GM12878 (cell line): ENCODE data around the gene PDIA4. TPM values are rescaled to one million over a fixed set of nuclear protein-coding genes. Genes with fewer than 3 reads are reported as not detected.

Experiments used
- ATAC-seq: fragments of 200-7000 bp; cut with Tn5 transposase; 3 replicates; pipeline ENCODE4 v1.9.1; 2020; ENCODE audit warnings: mild to moderate bottlenecking, moderate library complexity
- BruUV-seq: library from RNA; stranded (reverse); fragments of 400-500 nt; replicated peaks from 2 replicates; lab custom pipeline; 2021; lab: Mats Ljungman, UMichigan
- CTCF ChIA-PET: fragments of 300-600 bp; sonication (Branson Sonifier 250); formaldehyde crosslinking; extraction: SDS; loops from one replicate; lab custom pipeline; 2021; ENCODE audit warnings: inconsistent platforms; lab: Yijun Ruan, JAX
- POLR2A ChIA-PET: fragments of 350-600 bp; formaldehyde crosslinking; extraction: SDS; loops from one replicate; lab custom pipeline; 2021; ENCODE audit warnings: inconsistent platforms; lab: Charles Lee
- RAD21 ChIA-PET: fragments of 300-600 bp; sonication (Branson Sonifier 250); formaldehyde crosslinking; loops from one replicate; lab custom pipeline; 2023; ENCODE audit warnings: antibody characterized with exemption; ENCODE audit not compliant: unreplicated experiment; lab: Charles Lee
- SMC1A ChIA-PET: fragments of 300-600 bp; sonication (Branson Sonifier 250); formaldehyde crosslinking; loops from one replicate; lab custom pipeline; 2023; ENCODE audit not compliant: unreplicated experiment, uncharacterized antibody; lab: Charles Lee
- DNase-seq: peaks from one replicate; pipeline ENCODE4 v3.0.0-alpha.2; 2011; ENCODE audit warnings: low read depth, low spot score
- FAIRE-seq: peaks from 3 replicates; lab custom pipeline; 2011; peaks lifted over from hg19 to GRCh38; lab: Jason Lieb, UNC
- H2AFZ ChIP-seq: 2 replicates; pipeline ENCODE4 v1.6.0; 2011; ENCODE audit warnings: low read depth, low read length, control low read depth; ENCODE audit not compliant: control insufficient read depth
- H3K27ac ChIP-seq: 2 replicates; pipeline ENCODE4 v1.5.1; 2011; ENCODE audit warnings: control low read depth; ENCODE audit not compliant: control insufficient read depth, insufficient read depth
- H3K27me3 ChIP-seq, 2 experiments: replicated peaks in 1 of 2; 2 replicates each; pipeline versions ENCODE4 v1.6.0 to v1.6.1; 2011; ENCODE audit warnings: low read length in 1 of 2; ENCODE audit not compliant: control insufficient read depth in 2 of 2, insufficient read depth in 2 of 2
- H3K36me3 ChIP-seq, 2 experiments: 2 replicates each; pipeline ENCODE4 v1.5.1; 2011; ENCODE audit warnings: low read length in 1 of 2; ENCODE audit not compliant: control insufficient read depth in 2 of 2, insufficient read depth in 2 of 2
- H3K4me1 ChIP-seq: 2 replicates; pipeline ENCODE4 v1.6.1; 2011; ENCODE audit warnings: mild to moderate bottlenecking, low read length, moderate library complexity, mixed read lengths; ENCODE audit not compliant: control insufficient read depth, insufficient read depth
- H3K4me2 ChIP-seq: 2 replicates; pipeline ENCODE4 v1.6.0; 2011; ENCODE audit warnings: control low read depth; ENCODE audit not compliant: control insufficient read depth, insufficient read depth
- H3K4me3 ChIP-seq: fragments of 200-600 bp; sonication (generic); 2 replicates; pipeline ENCODE4 v1.5.1; 2016
- H3K79me2 ChIP-seq: 2 replicates; pipeline ENCODE4 v1.6.0; 2011; ENCODE audit warnings: low read length; ENCODE audit not compliant: control insufficient read depth, insufficient read depth
- H3K9ac ChIP-seq: 2 replicates; pipeline ENCODE4 v1.8.0; 2011; ENCODE audit warnings: low read length, control low read depth, mixed read lengths; ENCODE audit not compliant: control insufficient read depth, insufficient read depth
- H3K9me3 ChIP-seq: replicated peaks from 3 replicates; pipeline ENCODE4 v1.5.1; 2011; ENCODE audit warnings: mild to moderate bottlenecking, low read length; ENCODE audit not compliant: control insufficient read depth, insufficient read depth
- H4K20me1 ChIP-seq: 2 replicates; pipeline ENCODE4 v1.6.0; 2011; ENCODE audit not compliant: control insufficient read depth, insufficient read depth
- MTA2 ChIP-seq: fragments of 450-650 bp; IDR thresholded peaks from 2 replicates; pipeline ENCODE4 v1.6.1; 2016; ENCODE audit warnings: low read depth, mild to moderate bottlenecking, moderate library complexity
- MYC ChIP-seq: IDR thresholded peaks from 2 replicates; pipeline ENCODE4 v1.6.1; 2011; ENCODE audit warnings: mild to moderate bottlenecking, low read length, moderate library complexity, inconsistent platforms; ENCODE audit not compliant: insufficient read depth, insufficient replicate concordance, insufficient read length, severe bottlenecking
- NFYB ChIP-seq: IDR thresholded peaks from 2 replicates; pipeline ENCODE4 v1.6.1; 2011; ENCODE audit warnings: low read depth, mild to moderate bottlenecking, low read length, improper control_type of control experiment, moderate library complexity; ENCODE audit not compliant: insufficient read depth
- NR2C2 ChIP-seq: IDR thresholded peaks from 2 replicates; pipeline ENCODE4 v1.6.1; 2011; ENCODE audit warnings: borderline replicate concordance, low read depth; ENCODE audit not compliant: control insufficient read depth, insufficient read length
- STAT3 ChIP-seq: IDR thresholded peaks from 2 replicates; pipeline ENCODE4 v1.6.1; 2011; ENCODE audit warnings: low read depth, low read length, improper control_type of control experiment
- TBL1XR1 ChIP-seq: IDR thresholded peaks from 2 replicates; pipeline ENCODE4 v1.6.1; 2012; ENCODE audit warnings: low read depth, low read length, improper control_type of control experiment
- WGBS: methylation state at CpG from one replicate; pipeline ENCODE4 v1.1.6; 2016; ENCODE audit warnings: low lambda C conversion rate; ENCODE audit not compliant: insufficient replicate concordance, insufficient coverage; ENCODE audit errors: missing lambda C conversion rate; 5-methylcytosine and 5-hydroxymethylcytosine counted together
- in situ Hi-C: fragments of 300-500 bp; cut with MboI; formaldehyde crosslinking; loops from 9 replicates; pipeline ENCODE4 v1.14.3; 2018; ENCODE audit warnings: mixed read lengths
- intact Hi-C: fragments of 100-400 bp; cut with micrococcal nuclease; formaldehyde crosslinking; loops from one replicate; pipeline ENCODE4 v1.14.2; 2022; ENCODE audit not compliant: unreplicated experiment
- polyA plus RNA-seq, 11 experiments: library from polyadenylated mRNA; depleted of rRNA in 4 of 11; unstranded in 6 of 11; stranded (reverse) in 5 of 11; fragments of >200 nt; fragmentation: Nextera tagmentation in 4 of 11; fragmentation: Illumina TruSeq in 1 of 11; extraction: Ambion mirVana in 4 of 11; extraction: Trizol in 1 of 11; gene quantifications; 1 replicate in 1 of 11; 2 replicates in 10 of 11; pipeline versions ENCODE4 v1.2.1 to v1.2.3, GENCODE V29; 2011 to 2016; ENCODE audit warnings: inconsistent platforms in 2 of 11, missing spikeins in 2 of 11, low read depth in 1 of 11
- total RNA-seq, 4 experiments: library from RNA; depleted of rRNA in 3 of 4; stranded (reverse); fragments of >200 nt in 3 of 4; fragmentation: Illumina TruSeq in 1 of 4; extraction: Trizol in 1 of 4; gene quantifications; 2 replicates each; pipeline versions ENCODE4 v1.2.1 to v1.2.3, GENCODE V29; 2013 to 2021
- TF ChIP-seq, protein P1 (sequence below): fragments of 450-650 bp; IDR thresholded peaks from 2 replicates; pipeline ENCODE4 v1.6.1; 2017; ENCODE audit warnings: mild to moderate bottlenecking, moderate library complexity
- TF ChIP-seq, protein P2 (sequence below), 3 experiments: IDR thresholded peaks in 2 of 3; conservative IDR thresholded peaks in 1 of 3; 2 replicates each; pipeline ENCODE4 v1.5.1; 2011; ENCODE audit warnings: low read depth in 3 of 3, low read length in 3 of 3, mild to moderate bottlenecking in 3 of 3, control low read depth in 2 of 3, moderate library complexity in 2 of 3, inconsistent platforms in 1 of 3, mixed read lengths in 1 of 3; ENCODE audit not compliant: control insufficient read depth in 2 of 3, insufficient read depth in 1 of 3; ENCODE audit errors: extremely low read depth in 1 of 3

Gene PDIA4
- total and polyA plus RNA-seq, 10 of the 15 experiments (the other 5 are each of a cell fraction or from before 2014, with no cell fraction given): 7.1 to 306 (median 106) TPM

DNA sequence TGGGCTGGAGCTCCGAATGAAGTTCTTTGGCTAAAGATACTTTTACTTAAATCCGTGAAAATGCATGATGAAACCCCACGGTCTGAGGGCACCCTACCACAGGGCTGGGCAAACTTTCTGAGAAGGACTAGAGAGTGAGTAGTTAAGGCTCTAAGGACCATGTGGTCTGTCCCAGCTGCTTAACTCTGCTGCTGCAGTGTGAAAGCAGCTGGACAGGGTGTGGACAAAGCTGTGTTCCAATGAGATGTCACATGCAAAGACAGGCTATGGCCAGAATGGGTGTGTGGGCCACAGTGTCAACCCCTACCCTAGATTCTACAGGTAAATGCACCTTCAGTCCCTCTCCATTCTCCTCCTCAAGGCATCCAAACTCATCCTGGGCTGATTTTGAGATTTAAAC is 18.8 kb downstream of the PDIA4 start:
- Histone ChIP-seq H3K4me3 (no peak overlapping the region), H3K79me2 (no peaks in the 10 kb centered on the region), H3K27ac (no peak overlapping the region), H3K9ac (no peak overlapping the region), H2AFZ (no peak overlapping the region), H4K20me1 (no peaks in the 10 kb centered on the region), H3K27me3 (no peaks in the 10 kb centered on the region), H3K4me2 (no peak overlapping the region), H3K9me3 (no peaks in the 10 kb centered on the region), H3K36me3 (peaks cover 22 to 61% of the 10 kb centered on the region in 2 experiments), H3K4me1 (no peaks in the 10 kb centered on the region)
- ChIA-PET POLR2A (no interaction called here), CTCF (interaction anchor here (1.0 to 8.8 kb wide), 2 partner anchors 56 to 767 kb away, joined by 3 to 99 read pairs; no protein-coding TSS in a partner anchor), RAD21 (no interaction called here), SMC1A (no interaction called here)
- intact Hi-C loops: no loop called here
- no TSS peak for BruUV-seq
- FAIRE-seq: no peak
- no peak for DNase-seq
- no peak for ATAC-seq
- TF ChIP-seq NR2C2 (no peak), MTA2 (no peak), MYC (no peak), STAT3 (no peak), NFYB (no peak), TBL1XR1 (no peak)
- TF ChIP-seq, protein P1, sequence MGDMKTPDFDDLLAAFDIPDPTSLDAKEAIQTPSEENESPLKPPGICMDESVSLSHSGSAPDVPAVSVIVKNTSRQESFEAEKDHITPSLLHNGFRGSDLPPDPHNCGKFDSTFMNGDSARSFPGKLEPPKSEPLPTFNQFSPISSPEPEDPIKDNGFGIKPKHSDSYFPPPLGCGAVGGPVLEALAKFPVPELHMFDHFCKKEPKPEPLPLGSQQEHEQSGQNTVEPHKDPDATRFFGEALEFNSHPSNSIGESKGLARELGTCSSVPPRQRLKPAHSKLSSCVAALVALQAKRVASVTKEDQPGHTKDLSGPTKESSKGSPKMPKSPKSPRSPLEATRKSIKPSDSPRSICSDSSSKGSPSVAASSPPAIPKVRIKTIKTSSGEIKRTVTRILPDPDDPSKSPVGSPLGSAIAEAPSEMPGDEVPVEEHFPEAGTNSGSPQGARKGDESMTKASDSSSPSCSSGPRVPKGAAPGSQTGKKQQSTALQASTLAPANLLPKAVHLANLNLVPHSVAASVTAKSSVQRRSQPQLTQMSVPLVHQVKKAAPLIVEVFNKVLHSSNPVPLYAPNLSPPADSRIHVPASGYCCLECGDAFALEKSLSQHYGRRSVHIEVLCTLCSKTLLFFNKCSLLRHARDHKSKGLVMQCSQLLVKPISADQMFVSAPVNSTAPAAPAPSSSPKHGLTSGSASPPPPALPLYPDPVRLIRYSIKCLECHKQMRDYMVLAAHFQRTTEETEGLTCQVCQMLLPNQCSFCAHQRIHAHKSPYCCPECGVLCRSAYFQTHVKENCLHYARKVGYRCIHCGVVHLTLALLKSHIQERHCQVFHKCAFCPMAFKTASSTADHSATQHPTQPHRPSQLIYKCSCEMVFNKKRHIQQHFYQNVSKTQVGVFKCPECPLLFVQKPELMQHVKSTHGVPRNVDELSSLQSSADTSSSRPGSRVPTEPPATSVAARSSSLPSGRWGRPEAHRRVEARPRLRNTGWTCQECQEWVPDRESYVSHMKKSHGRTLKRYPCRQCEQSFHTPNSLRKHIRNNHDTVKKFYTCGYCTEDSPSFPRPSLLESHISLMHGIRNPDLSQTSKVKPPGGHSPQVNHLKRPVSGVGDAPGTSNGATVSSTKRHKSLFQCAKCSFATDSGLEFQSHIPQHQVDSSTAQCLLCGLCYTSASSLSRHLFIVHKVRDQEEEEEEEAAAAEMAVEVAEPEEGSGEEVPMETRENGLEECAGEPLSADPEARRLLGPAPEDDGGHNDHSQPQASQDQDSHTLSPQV: no peak
- TF ChIP-seq, protein P2, sequence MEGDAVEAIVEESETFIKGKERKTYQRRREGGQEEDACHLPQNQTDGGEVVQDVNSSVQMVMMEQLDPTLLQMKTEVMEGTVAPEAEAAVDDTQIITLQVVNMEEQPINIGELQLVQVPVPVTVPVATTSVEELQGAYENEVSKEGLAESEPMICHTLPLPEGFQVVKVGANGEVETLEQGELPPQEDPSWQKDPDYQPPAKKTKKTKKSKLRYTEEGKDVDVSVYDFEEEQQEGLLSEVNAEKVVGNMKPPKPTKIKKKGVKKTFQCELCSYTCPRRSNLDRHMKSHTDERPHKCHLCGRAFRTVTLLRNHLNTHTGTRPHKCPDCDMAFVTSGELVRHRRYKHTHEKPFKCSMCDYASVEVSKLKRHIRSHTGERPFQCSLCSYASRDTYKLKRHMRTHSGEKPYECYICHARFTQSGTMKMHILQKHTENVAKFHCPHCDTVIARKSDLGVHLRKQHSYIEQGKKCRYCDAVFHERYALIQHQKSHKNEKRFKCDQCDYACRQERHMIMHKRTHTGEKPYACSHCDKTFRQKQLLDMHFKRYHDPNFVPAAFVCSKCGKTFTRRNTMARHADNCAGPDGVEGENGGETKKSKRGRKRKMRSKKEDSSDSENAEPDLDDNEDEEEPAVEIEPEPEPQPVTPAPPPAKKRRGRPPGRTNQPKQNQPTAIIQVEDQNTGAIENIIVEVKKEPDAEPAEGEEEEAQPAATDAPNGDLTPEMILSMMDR (IDR thresholded peaks at IDR 0.05 in 2 of 3, conservative IDR thresholded peaks at IDR 0.05 in 1 of 3; ENCODE audit: control insufficient read depth in 2 of 3, extremely low read depth in 1 of 3, insufficient read depth in 1 of 3, low read depth in 3 of 3, low read length in 3 of 3): no peak
- in situ Hi-C loops: no loop called here
- 98% methylated on average over 3 of the region's 3 CpGs for WGBS
